HG03097 (cell line): ENCODE data around the gene MSTN.
"Not testable (repeated sequence)": the region's sequence is repeated elsewhere in the genome, so short reads cannot be mapped to it uniquely, and the experiment has no call there.

Experiments used
- ATAC-seq: cut with Tn5 transposase; IDR thresholded peaks from one replicate; pipeline ENCODE4 v1.9.1; 2021; ENCODE audit not compliant: unreplicated experiment, low FRiP score

MSTN gene

GRCh38 chr2:190065839-190066238 lies 3.3 kb upstream of the MSTN start:
- ATAC-seq: no peak

GRCh38 chr2:190063624-190064023 lies 1.1 kb upstream of the MSTN start:
- no peak for ATAC-seq

GRCh38 chr2:190062053-190062452 lies 476 bp downstream of the MSTN start:
- no peak for ATAC-seq

GRCh38 chr2:190060626-190061025 lies 1.9 kb downstream of the MSTN start:
- ATAC-seq: no peak

- no peak for ATAC-seq
Observed at GRCh38 chr2:190060019-190060418, 2.5 kb downstream of the MSTN start.

GRCh38 chr2:190053426-190053825 lies 9.1 kb downstream of the MSTN start:
- ATAC-seq: no peak

GRCh38 chr2:190052307-190052706 lies 10.2 kb downstream of the MSTN start:
- ATAC-seq: no peak

- ATAC-seq: no peak
Observed at GRCh38 chr2:190051223-190051622, 11.3 kb downstream of the MSTN start.

- ATAC-seq: no peak
Observed at GRCh38 chr2:190050001-190050400, 12.5 kb downstream of the MSTN start.

- no peak for ATAC-seq
Observed at GRCh38 chr2:190044866-190045265, 17.7 kb downstream of the MSTN start.

- ATAC-seq: no peak
Observed at GRCh38 chr2:190043441-190043840, 19.1 kb downstream of the MSTN start.

- no peak for ATAC-seq
Observed at GRCh38 chr2:190036071-190036470, 26.5 kb downstream of the MSTN start.

- not testable (repeated sequence) for ATAC-seq
Observed at GRCh38 chr2:190034417-190034816, 28.1 kb downstream of the MSTN start.

GRCh38 chr2:190031969-190032618 lies 30.4 kb downstream of the MSTN start:
- no peak for ATAC-seq

GRCh38 chr2:190023860-190024259 lies 38.7 kb downstream of the MSTN start:
- peak; percentile 77 for ATAC-seq

GRCh38 chr2:190020720-190021119 lies 41.8 kb downstream of the MSTN start:
- ATAC-seq: no peak

GRCh38 chr2:190017837-190018236 lies 44.7 kb downstream of the MSTN start:
- no peak for ATAC-seq

- not testable (repeated sequence) for ATAC-seq
Observed at GRCh38 chr2:190015969-190016368, 46.6 kb downstream of the MSTN start.
